GM21381 (cell line): ENCODE data around the gene CNTN5.

Source experiments
- ATAC-seq: cut with Tn5 transposase; IDR thresholded peaks from one replicate; pipeline ENCODE4 v1.9.1; 2021; ENCODE audit warnings: mild to moderate bottlenecking, moderate library complexity; ENCODE audit not compliant: unreplicated experiment

The CNTN5 gene

DNA sequence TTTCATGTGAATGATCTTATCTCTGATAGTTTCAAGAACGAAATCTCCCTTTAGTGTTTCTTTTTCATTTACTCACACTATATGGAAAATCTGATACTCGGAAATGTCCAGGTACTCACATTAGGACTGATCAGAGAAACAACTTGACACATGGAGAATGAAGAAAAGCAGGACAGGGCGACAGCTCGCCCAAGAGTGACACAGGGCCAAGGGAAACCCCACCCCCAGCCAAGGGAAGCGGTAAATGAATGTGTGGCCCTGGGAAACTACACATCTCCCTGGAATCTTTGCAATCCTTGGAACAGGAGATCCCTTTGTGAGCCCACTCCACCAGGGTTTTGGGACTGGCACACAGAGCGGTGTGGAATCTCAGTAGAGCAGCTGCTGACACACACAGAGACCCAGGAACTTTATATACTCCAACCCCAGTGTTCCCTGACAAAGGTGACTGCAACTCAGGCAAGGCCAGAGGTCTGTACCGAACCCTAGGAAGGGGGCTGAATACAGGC, 1362.7 kb downstream of the CNTN5 start:
- no peak for ATAC-seq

DNA sequence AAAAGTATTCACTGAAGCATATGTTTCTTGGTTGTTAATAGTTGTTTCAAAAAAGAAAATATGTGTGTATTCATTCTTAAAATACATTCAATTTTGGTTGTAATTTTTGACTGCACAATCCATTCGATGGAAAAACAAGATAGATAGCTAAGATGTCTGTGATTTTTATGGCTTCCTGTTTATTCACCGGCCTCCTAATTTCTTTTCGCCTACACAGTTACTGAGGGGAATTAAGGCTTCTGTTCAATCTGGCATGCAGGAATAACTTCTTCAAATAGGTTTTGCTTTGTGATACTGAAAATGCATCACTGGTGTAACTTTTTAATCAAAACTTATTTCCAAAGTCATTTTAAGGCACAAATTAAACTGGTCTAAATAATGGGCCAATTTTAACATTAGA, 1375.5 kb downstream of the CNTN5 start:
- no peak for ATAC-seq

DNA sequence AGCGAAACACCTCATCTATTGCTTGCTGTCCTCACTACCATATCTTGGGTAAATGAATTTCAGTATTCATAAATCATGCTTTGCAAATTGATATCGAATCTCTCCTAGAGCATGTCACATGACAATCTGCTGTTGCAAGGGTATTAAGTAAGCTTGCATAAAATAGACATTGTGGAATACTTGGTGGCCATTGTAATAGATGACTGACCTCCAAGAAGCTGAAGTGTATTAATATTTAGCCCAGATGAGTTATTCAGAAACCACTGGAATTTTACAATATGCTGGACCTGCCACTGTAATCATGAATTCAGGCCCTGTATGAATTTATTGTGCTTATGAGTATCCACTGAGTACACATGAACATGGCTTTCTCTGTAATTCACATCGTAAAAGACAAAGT, 1376.7 kb downstream of the CNTN5 start:
- no peak for ATAC-seq

DNA sequence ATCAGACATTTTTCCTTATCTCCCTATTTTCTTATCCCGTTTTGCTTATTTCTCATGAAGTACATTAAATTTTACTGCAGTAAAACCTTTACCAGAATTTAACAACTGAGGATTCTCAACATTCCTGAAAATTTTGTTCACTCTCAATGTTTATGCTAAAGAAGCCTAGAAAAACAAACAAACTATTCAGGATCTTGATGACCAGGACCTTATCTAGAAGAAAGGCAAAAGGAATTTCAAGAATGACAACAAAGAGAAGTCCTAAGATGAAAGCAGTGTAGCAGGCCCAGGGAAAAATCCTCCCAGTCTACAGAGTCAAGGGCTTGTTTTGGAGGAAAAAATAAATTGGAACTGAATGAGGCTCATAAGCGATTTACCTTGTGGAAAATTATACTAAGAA, 1383.1 kb downstream of the CNTN5 start:
- ATAC-seq = no peak

GRCh38 chr11:100404907-100405306, 1384.2 kb downstream of the CNTN5 start:
- ATAC-seq = no peak
